LNCAP (cell line): Measurements from ENCODE around the gene TARDBP.

Experiments
- CTCF ChIP-seq: fragments of 450-650 bp; IDR thresholded peaks from 2 replicates; pipeline ENCODE4 v1.5.1; 2017; ENCODE audit warnings: mild to moderate bottlenecking

Gene TARDBP

GRCh38 chr1:11012260-11013159 is at the start of gene TARDBP:
TSS of gene TARDBP (plus strand) at chr1:11012654. CDS start at chr1:11013728, 1,074 bp downstream.
- TF ChIP-seq CTCF: no peak

GRCh38 chr1:10965546-10966226 is 46.8 kb upstream of the TARDBP start:
- no peak for TF ChIP-seq CTCF

DNA sequence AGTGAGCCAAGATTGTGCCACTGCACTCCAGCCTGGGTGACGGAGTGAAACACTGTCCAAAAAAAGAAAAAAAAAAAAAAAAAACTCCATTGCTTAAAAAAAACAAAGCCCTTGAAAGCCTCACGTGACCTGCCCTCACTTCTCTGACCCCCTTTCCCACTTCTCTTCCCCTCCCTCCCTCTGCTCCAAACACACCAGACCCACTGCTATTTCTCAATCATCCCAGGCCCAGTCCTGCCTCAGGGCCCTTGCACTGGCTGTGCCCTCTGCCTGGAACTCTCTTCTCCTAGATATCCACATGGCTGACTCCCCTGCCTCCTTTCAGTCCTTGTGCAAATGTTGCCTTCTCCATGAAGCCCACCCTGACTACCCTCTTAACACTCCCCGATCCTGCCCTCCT is 45.4 kb upstream of the TARDBP start:
- TF ChIP-seq CTCF: no peak

DNA sequence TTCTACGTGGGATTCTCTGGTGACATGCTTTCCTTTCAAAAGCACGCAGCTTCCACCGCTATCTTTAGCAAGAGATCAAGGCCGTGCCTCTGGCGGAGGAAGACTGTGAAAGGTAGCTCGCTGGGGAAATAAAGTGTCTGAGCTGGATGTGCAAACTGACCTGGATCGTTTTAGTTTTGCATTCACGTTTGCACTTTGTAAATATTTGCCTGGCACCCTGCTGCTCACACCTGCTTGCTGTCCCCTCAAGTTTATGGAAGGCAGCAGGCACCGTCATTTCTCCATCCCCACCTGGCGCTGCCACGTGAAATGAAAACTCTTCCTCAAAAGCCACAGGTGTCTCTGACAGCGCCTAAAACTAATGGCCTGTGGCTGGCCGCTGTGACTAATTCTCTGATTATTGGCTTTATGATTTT is 44.0 kb upstream of the TARDBP start:
- TF ChIP-seq CTCF: no peak

DNA sequence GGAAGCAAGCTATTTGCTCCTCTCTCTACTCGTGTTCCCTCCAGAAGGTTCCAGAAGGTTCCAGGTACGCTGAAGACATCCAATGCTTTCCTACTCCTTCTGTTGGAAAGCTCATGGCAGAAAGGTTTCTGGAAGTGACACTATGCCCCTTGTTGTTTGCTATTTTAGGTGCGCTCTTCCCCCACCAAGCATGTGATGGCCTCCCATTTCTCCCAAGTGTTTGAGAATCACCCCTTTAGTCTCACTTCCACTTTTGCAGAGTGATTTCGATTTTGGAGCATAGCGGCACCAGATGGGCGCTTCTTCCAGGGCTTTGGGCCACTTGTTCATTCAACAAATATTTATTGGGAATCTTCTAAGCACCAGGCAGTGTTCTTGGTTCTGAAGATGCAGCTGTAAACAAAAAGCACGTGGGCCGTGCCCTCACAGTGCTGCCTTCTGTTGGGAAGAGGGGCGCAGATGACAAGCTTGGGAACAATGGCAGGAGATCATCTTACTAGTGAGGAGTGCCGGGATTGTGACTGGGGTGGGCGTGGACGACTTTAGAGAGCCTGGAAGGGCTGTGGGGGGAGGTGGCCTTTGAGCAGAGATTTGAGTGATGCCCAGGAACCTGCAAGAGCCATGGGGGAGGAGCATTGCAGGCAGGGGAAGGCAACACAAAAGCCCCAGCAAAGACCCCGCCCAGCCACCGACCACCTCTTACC is 43.0 kb upstream of the TARDBP start:
- TF ChIP-seq CTCF: no peak

- TF ChIP-seq CTCF: no peak
Measured at GRCh38 chr1:10969971-10970332, 42.5 kb upstream of the TARDBP start.

- no peak for TF ChIP-seq CTCF
Measured at GRCh38 chr1:10973552-10973951, 38.9 kb upstream of the TARDBP start.
